Thymus (tissue), 14 donors: ENCODE results near the gene NFYA. TPM values are rescaled to one million over a fixed set of nuclear protein-coding genes. Genes with fewer than 3 reads are reported as not detected.

Experiments
- DNase-seq, 9 donors: peaks; one replicate each; pipeline ENCODE4 v3.0.0-alpha.2; 2013; ENCODE audit warnings: low spot score in 9 of 9, low read depth in 6 of 9, missing footprints in 1 of 9
- H3K27ac ChIP-seq, 2 donors: one replicate each; pipeline ENCODE4 v1.5.1; 2013; ENCODE audit warnings: control low read depth in 1 of 2, low read depth in 1 of 2, low read length in 1 of 2, mild to moderate bottlenecking in 1 of 2, moderate library complexity in 1 of 2
- H3K27me3 ChIP-seq, 2 donors: one replicate each; pipeline ENCODE4 v1.5.1; 2013; ENCODE audit warnings: low read length in 1 of 2; ENCODE audit not compliant: control insufficient read depth in 2 of 2, insufficient read depth in 1 of 2
- H3K36me3 ChIP-seq, 2 donors: one replicate each; pipeline ENCODE4 v1.5.1; 2013; ENCODE audit warnings: low read length in 1 of 2, mild to moderate bottlenecking in 1 of 2, moderate library complexity in 1 of 2; ENCODE audit not compliant: control insufficient read depth in 2 of 2, insufficient read depth in 2 of 2
- H3K4me1 ChIP-seq, 2 donors: one replicate each; pipeline ENCODE4 v1.5.1; 2013; ENCODE audit warnings: low read length in 2 of 2; ENCODE audit not compliant: control insufficient read depth in 2 of 2, insufficient read depth in 2 of 2
- H3K4me3 ChIP-seq, 2 donors: one replicate each; pipeline ENCODE4 v1.5.1; 2013; ENCODE audit warnings: low read length in 2 of 2, control low read depth in 1 of 2, mild to moderate bottlenecking in 1 of 2
- H3K9me3 ChIP-seq, 2 donors: one replicate each; pipeline ENCODE4 v1.5.1; 2013; ENCODE audit warnings: low read length in 1 of 2, mild to moderate bottlenecking in 1 of 2; ENCODE audit not compliant: control insufficient read depth in 2 of 2, insufficient read depth in 1 of 2
- WGBS: extraction: QIAGEN DNeasy Blood & Tissue Kit; methylation state at CpG from one replicate; pipeline ENCODE4 v1.1.7; 2013; 5-methylcytosine and 5-hydroxymethylcytosine counted together
- long read RNA-seq, 10 donors: transcript quantifications; one replicate each; lab custom pipeline, GENCODE V29; 2026
- polyA plus RNA-seq: library from polyadenylated mRNA; stranded (reverse); fragments of 200-250 nt; gene quantifications from one replicate; pipeline ENCODE4 v1.2.3, GENCODE V29; 2013
- total RNA-seq: library from RNA; stranded (reverse); fragments of 120-200 nt; gene quantifications from one replicate; pipeline ENCODE4 v1.2.4, GENCODE V29; 2013
- donor health status: healthy.

NFYA gene
- total RNA-seq: 19.7 TPM
- polyA plus RNA-seq: 19.3 TPM
- long read RNA-seq, donor 1, partial matches to known transcripts: 6 of 6 reads
- long read RNA-seq, donor 1, other reads (novel, unspliced or antisense): 0 of 6 reads
- long read RNA-seq, donor 2: 0 reads
- long read RNA-seq, donor 3, transcript NFYA-202 (9 exons, 1,660 nt): major isoform, 8 of 17 reads
- long read RNA-seq, donor 3, partial matches to known transcripts: 7 of 17 reads
- long read RNA-seq, donor 3, other reads (novel, unspliced or antisense): 0 of 17 reads
- long read RNA-seq, donor 4, partial matches to known transcripts: 5 of 7 reads
- long read RNA-seq, donor 4, other reads (novel, unspliced or antisense): 0 of 7 reads
- long read RNA-seq, donor 5, transcript NFYA-202 (9 exons, 1,660 nt): major isoform, 7 of 14 reads
- long read RNA-seq, donor 5, partial matches to known transcripts: 5 of 14 reads
- long read RNA-seq, donor 5, other reads (novel, unspliced or antisense): 0 of 14 reads
- long read RNA-seq, donor 6, transcript NFYA-202 (9 exons, 1,660 nt): major isoform, 5 of 7 reads
- long read RNA-seq, donor 6, partial matches to known transcripts: 0 of 7 reads
- long read RNA-seq, donor 6, other reads (novel, unspliced or antisense): 0 of 7 reads
- long read RNA-seq, donor 7, partial matches to known transcripts: 0 of 2 reads
- long read RNA-seq, donor 7, other reads (novel, unspliced or antisense): 0 of 2 reads
- long read RNA-seq, donor 8, partial matches to known transcripts: 0 of 3 reads
- long read RNA-seq, donor 8, other reads (novel, unspliced or antisense): 0 of 3 reads
- long read RNA-seq, donor 9, partial matches to known transcripts: 0 of 3 reads
- long read RNA-seq, donor 9, other reads (novel, unspliced or antisense): 0 of 3 reads
- long read RNA-seq, donor 10, transcript NFYA-202 (9 exons, 1,660 nt): major isoform, 5 of 26 reads
- long read RNA-seq, donor 10, partial matches to known transcripts: 21 of 26 reads
- long read RNA-seq, donor 10, other reads (novel, unspliced or antisense): 0 of 26 reads

DNA sequence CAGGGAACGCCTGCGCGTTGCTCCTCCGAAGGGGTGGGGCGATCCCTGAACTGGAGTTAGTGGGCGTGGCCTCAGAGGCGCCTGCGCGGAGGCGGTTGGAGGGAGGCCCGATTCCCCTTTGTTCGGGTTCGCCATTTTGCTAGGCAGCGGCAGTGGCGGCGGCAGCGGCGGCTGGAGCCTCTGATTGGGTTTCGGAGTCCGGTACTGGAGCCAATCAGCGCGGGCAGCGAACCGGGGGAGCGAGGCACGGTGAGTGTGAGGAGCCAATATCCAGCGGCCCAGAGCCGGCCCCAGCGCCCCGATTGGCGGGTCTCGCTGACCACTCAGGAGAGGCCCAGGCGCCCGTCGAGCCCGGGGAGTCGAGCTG, at the start of gene NFYA:
Gene NFYA (plus strand): TSS at position 139 of the 367 bp plus-strand sequence. CDS start 6,116 bp downstream, outside the sequence.
- DNase-seq: peak in 1 of 9 donors; percentile 100
- H3K4me1 ChIP-seq: peaks cover 17 to 25% of the 10 kb centered on the region in 2 donors
- H3K27ac ChIP-seq: peak within 1 kb of the TSS; percentile 99

DNA sequence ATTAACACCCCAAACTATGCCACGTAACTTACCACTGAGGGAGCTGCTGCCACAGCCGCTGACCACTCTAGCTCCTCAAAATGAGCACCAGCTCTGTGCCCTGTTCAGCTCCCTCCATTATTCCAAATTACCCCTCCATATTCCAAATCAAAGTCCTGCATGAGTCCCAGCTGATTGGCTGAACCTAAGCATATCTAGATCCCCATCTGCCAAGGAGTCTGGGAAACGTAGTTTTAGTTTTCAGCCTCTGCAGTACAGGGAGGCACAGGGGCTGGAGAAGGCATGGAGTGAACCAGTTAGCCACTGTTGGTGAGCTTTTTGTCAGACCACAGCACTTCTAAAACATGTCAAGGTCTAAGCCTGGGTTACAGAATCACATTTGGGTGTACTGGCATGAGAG, 49.7 kb upstream of the NFYA start:
- Histone ChIP-seq H3K4me1 (peaks cover 14 to 19% of the 10 kb centered on the region in 2 donors), H3K9me3 (no peaks in the 10 kb centered on the region), H3K4me3 (no peak overlapping the region), H3K36me3 (peaks cover 3% of the 10 kb centered on the region in 2 donors), H3K27ac (no peak overlapping the region), H3K27me3 (no peaks in the 10 kb centered on the region)
- 98% methylated on average over 3 of the region's 3 CpGs for WGBS
- DNase-seq: no peak

More for the DNA sequence above, at the start of gene NFYA:
- WGBS: under 1% methylated on average over 37 of the region's 37 CpGs
- no peaks in the 10 kb centered on the region for H3K27me3 ChIP-seq
- peak within 1 kb of the TSS; percentile 76 to 93 for H3K4me3 ChIP-seq
- H3K9me3 ChIP-seq: no peaks in the 10 kb centered on the region
- peaks cover 3 to 22% of the 10 kb centered on the region in 2 donors for H3K36me3 ChIP-seq

DNA sequence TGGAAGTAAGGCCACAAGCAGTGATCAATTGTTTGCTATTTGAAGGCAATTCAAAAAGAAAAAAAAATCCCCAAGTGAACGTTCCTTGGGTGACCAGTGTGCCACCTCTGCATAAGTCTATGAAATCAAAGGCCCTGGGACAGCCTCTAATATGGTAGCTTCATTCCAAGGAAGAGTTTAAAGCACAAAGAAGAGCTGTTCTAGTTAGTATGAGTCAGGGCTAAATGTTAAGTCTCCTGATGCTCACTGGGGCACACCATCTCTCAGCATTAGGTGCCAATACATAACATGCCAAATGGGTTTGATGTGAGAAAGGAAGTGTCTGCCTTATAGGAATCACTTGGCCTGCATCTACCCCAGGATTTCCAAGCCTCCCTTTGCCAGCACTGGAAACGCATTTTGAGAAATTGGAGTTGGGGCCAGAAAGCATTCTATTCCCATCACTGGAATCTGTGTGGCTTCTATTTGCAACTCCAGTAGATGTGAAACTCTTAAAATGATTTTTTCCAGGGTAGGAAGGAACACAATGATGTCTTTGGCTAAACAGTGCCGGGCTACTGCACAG, 46.7 kb upstream of the NFYA start:
- H3K27me3 ChIP-seq: no peaks in the 10 kb centered on the region
- peak overlapping the region; percentile 82 for H3K4me3 ChIP-seq
- peak overlapping the region in 1 of 2 donors; percentile 93 for H3K27ac ChIP-seq
- 94% methylated on average over 3 of the region's 3 CpGs for WGBS
- no peak for DNase-seq
- peaks cover 21 to 36% of the 10 kb centered on the region in 2 donors for H3K4me1 ChIP-seq
- H3K9me3 ChIP-seq: no peaks in the 10 kb centered on the region
- H3K36me3 ChIP-seq: peaks cover 3% of the 10 kb centered on the region in 2 donors

GRCh38 chr6:41027241-41027640, 45.5 kb upstream of the NFYA start:
- Histone ChIP-seq H3K27me3 (no peaks in the 10 kb centered on the region), H3K27ac (peak overlapping the region; percentile 93 to 97), H3K4me3 (peak overlapping the region; percentile 82), H3K9me3 (no peaks in the 10 kb centered on the region), H3K4me1 (peaks cover 21 to 36% of the 10 kb centered on the region in 2 donors), H3K36me3 (peaks cover 3% of the 10 kb centered on the region in 2 donors)
- 2% methylated on average over 4 of the region's 4 CpGs for WGBS
- DNase-seq: peak in 5 of 9 donors; percentile 38 to 76 (median 59)

DNA sequence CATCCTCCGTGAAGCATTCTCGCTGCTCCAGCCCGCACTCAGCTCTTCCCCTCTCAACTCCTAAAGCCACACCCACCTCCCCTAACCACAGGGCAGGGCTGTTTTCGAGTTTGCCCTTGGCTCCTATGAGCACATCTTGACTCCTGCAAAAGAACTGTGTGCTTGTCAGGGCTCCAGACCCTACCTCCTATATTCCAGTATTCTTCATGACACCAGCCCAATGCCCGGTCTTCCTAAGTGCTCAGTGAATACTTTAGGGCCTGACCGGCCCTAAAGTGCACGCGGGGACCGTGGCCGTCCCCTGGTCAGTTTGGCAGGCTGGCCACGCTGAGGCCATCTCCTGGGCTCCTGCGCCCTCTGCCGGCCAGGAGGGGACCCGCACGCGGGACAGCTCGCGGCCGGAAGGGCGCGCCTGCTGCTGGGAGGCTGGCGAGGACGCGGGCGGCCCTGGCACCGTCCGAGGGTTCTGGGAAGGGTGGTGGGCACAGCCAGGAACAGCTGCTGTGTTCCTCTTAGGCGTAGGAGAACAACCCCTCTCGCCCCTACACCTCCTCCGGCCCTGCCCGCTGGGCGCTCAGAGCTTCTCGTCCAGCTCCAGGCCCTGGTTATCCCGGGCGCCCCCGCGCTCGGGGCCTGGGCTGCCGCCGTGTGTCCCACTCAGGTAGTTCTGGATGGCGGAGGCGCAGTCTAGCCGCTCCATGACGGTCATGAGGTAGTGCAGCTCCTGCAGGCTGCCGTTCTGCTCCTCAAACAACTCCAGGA, 44.8 kb upstream of the NFYA start:
- DNase-seq: peak; percentile 79 to 95 (median 86)
- Histone ChIP-seq H3K27ac (peak overlapping the region; percentile 93 to 97), H3K9me3 (no peaks in the 10 kb centered on the region), H3K36me3 (peaks cover 3% of the 10 kb centered on the region in 2 donors), H3K27me3 (no peaks in the 10 kb centered on the region), H3K4me3 (peak overlapping the region; percentile 82), H3K4me1 (peaks cover 21 to 36% of the 10 kb centered on the region in 2 donors)
- WGBS: 2% methylated on average over 45 of the region's 45 CpGs

DNA sequence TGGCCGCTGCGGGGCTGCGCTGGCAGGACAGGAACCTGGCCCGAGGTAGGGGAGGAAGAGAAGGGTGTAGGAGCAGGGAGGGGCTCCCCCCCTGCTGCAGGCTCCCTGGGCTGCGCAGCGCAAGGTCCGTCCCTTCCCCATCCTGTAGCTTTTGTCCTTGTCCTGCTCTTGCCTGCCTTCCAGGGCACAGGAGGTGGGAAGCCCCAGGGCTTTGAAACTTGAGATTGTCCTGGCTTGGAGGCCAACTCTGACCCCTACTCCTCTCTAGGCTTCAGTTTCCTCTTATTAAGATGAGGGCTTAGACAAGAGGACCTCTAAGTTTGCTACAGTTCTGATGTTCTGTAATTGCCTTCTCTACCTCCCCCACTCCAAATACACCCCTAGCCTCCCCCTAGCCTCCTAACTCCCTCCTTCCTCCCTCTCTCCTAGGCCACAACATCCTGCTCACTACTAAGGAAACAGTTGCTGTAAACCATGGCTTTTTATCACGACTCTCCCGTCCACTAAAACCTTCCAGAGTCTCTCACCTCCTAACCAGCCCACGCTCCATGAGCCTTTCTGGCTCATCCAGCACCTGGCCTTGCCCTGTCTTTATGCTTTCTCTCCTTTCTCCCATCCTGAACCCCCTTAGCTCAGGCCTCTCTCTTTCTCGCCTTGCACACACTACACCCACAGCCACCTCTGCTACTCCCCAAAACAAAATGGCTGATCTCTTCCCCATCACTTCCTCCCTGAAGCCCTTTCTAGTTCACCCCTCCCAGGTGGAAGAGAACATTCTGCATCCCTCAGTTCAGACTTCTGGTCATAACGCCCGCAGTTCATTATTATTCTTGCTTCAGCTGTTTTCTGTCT, 44.0 kb upstream of the NFYA start:
- Histone ChIP-seq H3K36me3 (peaks cover 1 to 3% of the 10 kb centered on the region in 2 donors), H3K4me1 (peaks cover 21 to 36% of the 10 kb centered on the region in 2 donors), H3K27ac (peak overlapping the region; percentile 93 to 97), H3K27me3 (no peaks in the 10 kb centered on the region), H3K9me3 (no peaks in the 10 kb centered on the region), H3K4me3 (peak overlapping the region; percentile 82)
- 27% methylated on average over 13 of the region's 13 CpGs for WGBS
- peak in 7 of 9 donors; percentile 33 to 63 (median 43) for DNase-seq

GRCh38 chr6:41032830-41033229, 39.9 kb upstream of the NFYA start:
- H3K4me3 ChIP-seq: no peak overlapping the region
- DNase-seq: no peak
- peaks cover 8 to 18% of the 10 kb centered on the region in 2 donors for H3K4me1 ChIP-seq
- H3K36me3 ChIP-seq: no peaks in the 10 kb centered on the region
- no peak overlapping the region for H3K27ac ChIP-seq
- H3K9me3 ChIP-seq: no peaks in the 10 kb centered on the region
- H3K27me3 ChIP-seq: no peaks in the 10 kb centered on the region
- 98% methylated on average over 15 of the region's 15 CpGs for WGBS
